HG03558 (cell line): Measurements from ENCODE around the gene MTERF1.
"Not testable (repeated sequence)": the region's sequence is repeated elsewhere in the genome, so short reads cannot be mapped to it uniquely, and the experiment has no call there.

ENCODE experiments used
- ATAC-seq: cut with Tn5 transposase; IDR thresholded peaks from one replicate; pipeline ENCODE4 v1.9.1; 2021; ENCODE audit warnings: moderate number of reproducible peaks; ENCODE audit not compliant: unreplicated experiment; ENCODE audit errors: extremely low read depth

The MTERF1 gene

DNA sequence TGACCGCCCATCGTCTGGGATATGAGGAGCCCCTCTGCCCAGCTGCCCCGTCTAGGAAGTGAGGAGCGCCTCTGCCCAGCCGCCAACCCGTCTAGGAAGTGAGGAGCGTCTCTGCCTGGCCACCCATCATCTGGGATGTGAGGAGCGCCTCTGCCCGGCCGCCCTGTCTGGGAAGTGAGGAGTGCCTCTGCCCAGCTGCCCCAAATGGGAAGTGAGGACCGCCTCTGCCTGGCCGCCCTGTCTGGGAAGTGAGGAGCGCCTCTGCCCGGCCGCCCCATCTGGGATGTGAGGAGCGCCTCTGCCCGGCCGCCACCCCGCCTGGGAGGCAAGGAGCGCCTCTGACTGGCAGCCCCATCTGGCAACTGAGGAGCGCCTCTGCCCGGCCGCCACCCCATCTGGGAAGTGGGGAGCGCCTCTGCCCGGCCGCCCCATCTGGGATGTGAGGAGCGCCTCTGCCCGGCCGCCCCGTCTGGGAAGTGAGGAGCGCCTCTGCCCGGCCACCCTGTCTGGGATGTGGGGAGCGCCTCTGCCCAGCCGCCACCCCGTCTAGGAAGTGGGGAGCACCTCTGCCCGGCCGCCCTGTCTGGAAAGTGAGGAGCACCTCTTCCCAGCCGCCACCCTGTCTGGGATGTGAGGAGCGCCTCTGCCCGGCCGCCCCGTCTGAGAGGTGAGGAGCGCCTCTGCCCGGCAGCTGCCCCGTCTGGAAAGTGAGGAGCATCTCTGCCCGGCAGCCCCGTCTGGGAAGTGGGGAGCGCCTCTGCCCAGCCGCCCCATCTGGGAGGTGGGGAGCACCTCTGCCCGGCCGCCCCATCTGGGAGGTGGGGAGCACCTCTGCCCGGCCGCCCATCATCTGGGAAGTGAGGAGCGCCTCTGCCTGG lies 7.1 kb upstream of the MTERF1 start:
- ATAC-seq, result not testable (repeated sequence)

- no peak for ATAC-seq
Observed at GRCh38 chr7:91883676-91884362, 3.3 kb upstream of the MTERF1 start.

DNA sequence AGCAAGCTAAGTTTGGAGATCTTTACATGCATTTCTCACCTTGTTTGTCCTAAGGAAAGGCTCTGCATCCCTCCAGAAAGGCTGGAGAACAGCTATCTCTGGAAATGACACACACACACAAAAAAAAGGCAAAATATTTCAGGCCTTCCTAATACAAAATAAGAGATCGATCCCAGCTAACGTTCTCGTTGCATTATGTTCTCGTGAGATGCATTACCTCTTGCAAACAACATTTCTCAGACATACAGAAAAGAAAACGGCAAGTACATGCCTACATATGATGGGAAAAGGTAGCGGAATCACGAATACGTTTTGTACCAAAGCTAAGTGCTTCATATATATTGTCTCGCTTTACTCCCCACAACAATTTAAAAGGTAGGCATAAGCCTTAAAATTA lies 488 bp downstream of the MTERF1 start:
- ATAC-seq, result no peak

DNA sequence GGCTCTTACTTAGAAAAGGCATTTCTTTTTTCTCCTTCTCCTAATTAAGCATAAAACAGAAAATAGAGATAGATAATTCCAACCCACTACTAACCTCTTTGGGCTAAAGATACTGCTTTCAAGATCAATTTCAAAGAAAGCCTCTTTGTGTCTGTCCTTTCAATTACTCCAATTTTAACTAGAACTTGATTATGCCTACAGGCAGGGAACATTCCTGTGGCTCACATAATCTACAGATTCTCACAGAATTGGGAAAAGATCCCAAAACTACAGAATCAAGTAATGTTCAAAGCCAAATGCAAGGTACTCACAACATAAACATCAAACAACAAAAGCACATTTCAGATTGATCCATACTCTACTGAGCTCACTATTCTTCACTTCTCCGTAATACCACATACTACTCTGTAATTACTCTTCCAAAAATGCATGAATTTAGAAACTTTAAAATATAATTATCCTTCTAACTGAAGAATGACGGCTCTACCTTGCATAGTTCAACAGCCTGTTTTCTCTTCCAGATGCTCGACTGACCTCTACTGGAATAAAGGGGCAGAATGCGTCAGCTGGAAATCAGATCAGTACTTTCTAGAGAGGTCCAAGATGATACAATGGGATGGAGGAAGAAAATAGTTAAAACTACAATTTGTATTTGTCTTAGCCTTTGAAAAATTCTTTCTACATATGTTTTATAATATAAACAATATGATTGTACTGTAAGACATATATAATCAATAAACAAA lies 3.9 kb downstream of the MTERF1 start:
- ATAC-seq, result no peak

- ATAC-seq, result no peak
Observed at GRCh38 chr7:91875851-91876250, 4.7 kb downstream of the MTERF1 start.

DNA sequence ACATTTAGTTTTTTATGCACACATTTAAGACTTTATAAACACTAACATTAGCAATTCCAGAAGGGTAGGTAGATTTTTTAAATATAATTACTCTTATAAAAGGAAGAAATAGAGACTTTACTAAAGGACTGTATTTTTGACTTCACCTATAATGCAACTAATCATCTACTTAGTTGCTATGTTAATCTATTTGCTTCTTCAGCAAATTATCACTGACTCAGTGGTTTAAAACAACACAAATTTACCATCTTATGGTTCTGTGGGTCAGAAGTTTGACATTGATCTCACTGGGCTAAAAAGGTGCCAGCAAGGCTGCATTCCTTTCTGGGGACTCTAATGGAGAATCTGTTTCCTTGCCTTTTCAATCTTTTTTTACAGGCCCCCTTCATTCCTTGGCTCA lies 7.6 kb downstream of the MTERF1 start:
- ATAC-seq, result no peak

GRCh38 chr7:91872069-91872468 lies 8.4 kb downstream of the MTERF1 start:
- no peak for ATAC-seq

DNA sequence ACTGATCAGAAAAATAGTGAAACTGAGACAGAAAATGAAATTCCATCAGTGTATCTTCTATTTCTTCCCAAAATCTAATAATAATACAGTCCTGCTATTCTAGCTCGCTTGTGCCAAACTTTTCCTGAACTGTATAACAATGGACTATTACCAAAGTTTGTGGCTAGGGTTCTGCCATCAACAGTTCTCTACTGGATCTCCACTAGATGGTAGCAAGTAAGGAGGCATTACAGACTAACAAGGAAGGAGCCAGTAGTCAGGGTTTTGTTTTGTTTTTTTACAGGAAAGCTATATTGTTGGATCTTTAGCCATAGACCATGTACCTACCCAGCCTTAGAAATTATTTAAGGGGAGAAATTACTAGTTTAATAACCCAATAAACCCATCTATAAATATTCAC lies 10.8 kb downstream of the MTERF1 start:
- no peak for ATAC-seq

DNA sequence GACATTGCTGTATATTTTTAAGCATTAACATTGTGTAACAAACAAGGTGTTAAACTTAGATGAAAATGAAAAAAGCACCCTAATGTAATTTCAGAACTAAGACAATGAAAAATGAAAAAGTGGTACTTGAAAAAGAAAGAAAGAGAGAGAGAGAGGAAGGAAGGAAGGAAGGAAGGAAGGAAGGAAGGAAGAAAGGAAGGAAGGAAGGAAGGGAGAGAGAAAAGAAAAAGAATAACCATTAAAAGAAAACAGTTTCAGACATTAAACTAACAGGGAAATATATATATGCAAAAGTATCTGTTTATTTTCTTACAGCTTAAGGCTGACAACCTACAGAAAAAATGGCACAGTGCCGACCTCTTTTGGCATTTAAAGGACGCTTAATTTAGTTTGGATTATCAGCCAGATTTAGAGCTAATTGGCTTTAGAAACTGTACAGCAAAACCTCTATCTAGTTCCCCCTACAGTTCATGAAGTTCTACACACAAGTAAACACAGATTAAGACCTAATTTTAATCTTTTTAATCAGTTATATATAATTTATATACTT lies 13.8 kb downstream of the MTERF1 start:
- ATAC-seq, result no peak

DNA sequence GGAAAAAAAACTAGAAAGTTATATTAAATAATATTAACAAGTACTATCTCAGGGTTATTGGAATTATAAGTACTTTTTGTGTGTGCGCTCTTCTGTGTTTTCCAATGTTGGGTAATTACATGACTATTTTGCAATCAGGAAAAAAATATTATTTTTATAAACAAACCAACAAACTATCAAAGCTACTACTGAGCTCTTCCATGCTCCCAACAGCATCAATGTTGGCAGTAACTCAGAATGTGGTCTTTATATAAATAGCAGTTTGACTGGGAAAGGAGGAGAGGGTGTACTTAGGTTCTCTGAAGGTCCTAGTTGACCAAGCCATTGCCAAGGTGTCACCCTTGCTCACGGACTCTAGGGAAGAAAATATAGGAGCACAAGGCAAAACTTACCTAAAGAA lies 15.0 kb downstream of the MTERF1 start:
- no peak for ATAC-seq

GRCh38 chr7:91864604-91865003 lies 15.9 kb downstream of the MTERF1 start:
- not testable (repeated sequence) for ATAC-seq

DNA sequence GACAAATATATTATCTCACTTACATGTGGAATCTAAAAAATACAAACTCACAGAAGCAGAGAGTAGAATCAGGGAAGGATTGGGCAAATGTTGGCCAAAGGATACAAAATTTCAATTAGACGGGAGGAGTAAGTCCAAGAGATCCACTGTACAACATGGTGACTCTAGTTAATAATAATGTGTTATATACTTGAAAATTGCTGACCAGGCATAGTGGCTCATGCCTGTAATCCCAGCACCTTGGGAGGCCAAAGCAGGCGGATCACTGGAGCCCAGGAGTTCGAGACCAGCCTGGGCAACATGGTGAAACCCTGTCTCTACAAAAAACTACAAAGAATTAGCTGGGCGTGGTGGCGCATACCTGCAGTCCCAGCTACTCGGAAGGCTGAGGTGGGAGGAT lies 16.4 kb downstream of the MTERF1 start:
- ATAC-seq, result no peak

GRCh38 chr7:91852263-91852741 lies 28.2 kb downstream of the MTERF1 start:
- peak; percentile 76 for ATAC-seq

GRCh38 chr7:91850455-91850854 lies 30.0 kb downstream of the MTERF1 start:
- no peak for ATAC-seq

DNA sequence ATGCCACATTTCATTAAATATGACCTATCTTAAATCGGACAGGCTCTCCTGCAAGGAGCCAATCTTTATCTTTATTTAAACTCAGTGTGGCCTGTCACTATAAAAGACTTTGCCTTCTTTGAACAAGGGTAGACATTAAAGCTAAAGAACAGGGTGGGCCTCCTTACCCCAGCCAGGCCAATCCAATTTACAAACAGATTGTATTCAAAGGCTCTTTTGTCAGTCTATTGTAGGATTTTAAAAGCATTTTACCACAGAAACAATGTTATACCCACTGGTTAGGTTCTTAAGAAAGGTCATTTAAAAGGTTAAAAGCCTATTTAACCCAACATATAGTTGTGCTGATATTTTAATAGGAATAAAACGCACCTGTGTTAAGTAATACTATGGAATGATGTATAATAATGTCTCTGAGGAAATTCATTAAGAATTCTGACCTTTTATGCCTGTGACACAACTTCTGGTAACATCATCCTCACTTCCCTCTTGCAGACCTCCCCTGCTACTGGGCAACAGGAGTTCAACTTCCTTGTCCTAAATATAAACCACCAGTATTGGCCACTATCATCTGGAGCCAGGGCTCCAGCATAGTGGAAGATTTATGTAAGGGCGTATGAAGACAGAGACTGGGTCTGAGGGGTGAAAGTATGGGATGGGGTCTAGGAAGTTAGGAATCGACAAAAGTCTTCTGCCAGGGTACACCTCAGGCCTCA lies 32.5 kb downstream of the MTERF1 start:
- ATAC-seq, result no peak

DNA sequence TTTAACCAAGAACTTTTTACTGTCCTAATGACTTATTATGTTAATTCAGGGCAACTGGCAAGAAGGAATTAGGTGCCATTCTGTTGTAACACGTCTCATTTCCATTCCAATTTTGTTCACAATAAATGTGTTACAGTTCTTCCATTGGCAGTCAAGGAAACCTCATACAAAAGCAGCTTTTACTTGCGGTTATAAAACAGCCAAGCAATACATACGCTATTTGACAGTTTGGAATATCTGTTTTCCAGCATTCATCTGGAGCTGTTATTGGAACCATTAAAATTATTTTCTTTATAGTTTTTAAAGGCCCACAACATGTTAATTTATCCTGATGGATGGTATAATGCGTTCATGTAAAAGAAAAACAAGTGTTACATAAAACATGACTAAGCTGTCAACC lies 33.3 kb downstream of the MTERF1 start:
- no peak for ATAC-seq

GRCh38 chr7:91846436-91846835 lies 34.1 kb downstream of the MTERF1 start:
- ATAC-seq, result no peak

- ATAC-seq, result peak; percentile 88
Observed at GRCh38 chr7:91843831-91844230, 36.7 kb downstream of the MTERF1 start.

DNA sequence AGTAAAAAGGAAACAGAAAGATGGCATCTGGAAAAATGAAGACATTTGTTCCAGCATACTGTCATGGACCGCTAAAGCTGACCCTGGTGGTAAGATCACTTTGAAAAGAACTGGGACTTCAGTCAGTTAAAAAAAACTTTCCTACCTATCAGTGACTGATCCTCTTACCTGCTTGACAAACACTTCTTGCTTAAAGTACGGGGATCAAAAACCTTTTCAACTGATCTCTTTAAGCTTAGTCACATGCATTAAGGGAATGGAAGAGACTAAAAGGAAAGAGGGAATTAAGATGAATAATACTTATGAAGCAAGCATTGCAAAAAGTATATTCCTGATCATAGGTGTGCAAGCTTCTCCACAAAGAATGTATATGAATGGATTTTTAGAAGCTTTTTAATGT lies 42.1 kb downstream of the MTERF1 start:
- no peak for ATAC-seq
